GM21360 (cell line): ENCODE measurements around the gene FAM240A.

Experiments used
- ATAC-seq: cut with Tn5 transposase; IDR thresholded peaks from one replicate; pipeline ENCODE4 v1.9.1; 2021; ENCODE audit warnings: mild to moderate bottlenecking, moderate library complexity; ENCODE audit not compliant: unreplicated experiment

The FAM240A gene

GRCh38 chr3:46619845-46620778 lies 7.8 kb downstream of the FAM240A start:
- ATAC-seq = no peak

GRCh38 chr3:46624533-46624932 lies 12.2 kb downstream of the FAM240A start:
- no peak for ATAC-seq

- ATAC-seq = no peak
Observed at GRCh38 chr3:46624975-46625490, 12.7 kb downstream of the FAM240A start.

GRCh38 chr3:46626039-46626438 lies 13.7 kb downstream of the FAM240A start:
- no peak for ATAC-seq

- no peak for ATAC-seq
Observed at GRCh38 chr3:46627078-46627477, 14.8 kb downstream of the FAM240A start.

- no peak for ATAC-seq
Observed at GRCh38 chr3:46628901-46629369, 16.6 kb downstream of the FAM240A start.

- ATAC-seq = peak; percentile 80
Observed at GRCh38 chr3:46629551-46630517, 17.5 kb downstream of the FAM240A start.

GRCh38 chr3:46632792-46633191 lies 20.5 kb downstream of the FAM240A start:
- no peak for ATAC-seq

GRCh38 chr3:46634856-46635255 lies 22.5 kb downstream of the FAM240A start:
- no peak for ATAC-seq

GRCh38 chr3:46639221-46639620 lies 26.9 kb downstream of the FAM240A start:
- ATAC-seq = no peak

- no peak for ATAC-seq
Observed at GRCh38 chr3:46640927-46641326, 28.6 kb downstream of the FAM240A start.

- no peak for ATAC-seq
Observed at GRCh38 chr3:46642971-46643370, 30.6 kb downstream of the FAM240A start.

GRCh38 chr3:46643701-46644100 lies 31.4 kb downstream of the FAM240A start:
- ATAC-seq = no peak

GRCh38 chr3:46646700-46647099 lies 34.4 kb downstream of the FAM240A start:
- no peak for ATAC-seq

GRCh38 chr3:46648096-46648495 lies 35.8 kb downstream of the FAM240A start:
- ATAC-seq = no peak

- ATAC-seq = no peak
Observed at GRCh38 chr3:46649436-46649835, 37.1 kb downstream of the FAM240A start.

- ATAC-seq = no peak
Observed at GRCh38 chr3:46651084-46651483, 38.8 kb downstream of the FAM240A start.

GRCh38 chr3:46655271-46655670 lies 42.9 kb downstream of the FAM240A start:
- ATAC-seq = no peak

GRCh38 chr3:46656778-46657556 lies 44.6 kb downstream of the FAM240A start:
- ATAC-seq = no peak

GRCh38 chr3:46659285-46659684 lies 47.0 kb downstream of the FAM240A start:
- ATAC-seq = no peak
